ENCODE measurements around the gene ADCY9. TPM values are rescaled to one million over a fixed set of nuclear protein-coding genes. Genes with fewer than 3 reads are reported as not detected.

Gene ADCY9
- polyA plus RNA-seq, 3 donors = 0.44 to 9.3 (median 0.67) TPM

DNA sequence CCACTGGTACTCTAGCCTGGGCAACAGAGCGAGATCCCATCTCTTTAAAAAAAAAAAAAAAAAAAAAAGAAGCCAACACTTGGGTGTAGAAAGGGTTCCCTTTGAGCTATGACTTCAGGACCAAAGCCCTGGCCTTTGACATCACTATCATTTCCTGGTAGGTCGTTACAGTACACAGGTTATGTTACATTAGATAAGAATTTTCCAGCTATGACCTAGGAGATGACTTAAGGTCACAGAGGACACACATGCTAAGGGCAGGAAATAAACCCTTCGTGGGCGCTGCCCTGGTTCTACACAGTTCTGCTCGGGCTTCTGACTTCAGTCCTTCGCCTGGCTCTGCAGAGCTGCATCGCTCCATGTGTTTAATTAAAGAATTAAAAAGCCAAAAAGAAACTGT lies 112.0 kb downstream of the ADCY9 start:
- Histone ChIP-seq H3K4me2 (replicated peaks; ENCODE audit: extremely low read depth, low read length, poor library complexity, severe bottlenecking) (no peak overlapping the region), H4K20me1 (ENCODE audit: insufficient read depth, low read length) (no peaks in the 10 kb centered on the region), H3K27me3 (ENCODE audit: control insufficient read depth in 2 of 2, insufficient read depth in 2 of 2, low read length in 2 of 2) (no peaks in the 10 kb centered on the region), H3K27ac (ENCODE audit: low read depth in 1 of 2, low read length in 2 of 2) (no peak overlapping the region), H3K9me3 (replicated peaks in 1 of 2; ENCODE audit: control insufficient read depth in 1 of 2, insufficient read depth in 1 of 2, low read length in 2 of 2) (no peaks in the 10 kb centered on the region), H2AFZ (ENCODE audit: insufficient read depth, low read depth, low read length, poor library complexity, severe bottlenecking) (no peak overlapping the region), H3K79me2 (ENCODE audit: insufficient read depth, low read length) (no peaks in the 10 kb centered on the region), H3K9ac (ENCODE audit: insufficient read depth, low read length, poor library complexity, severe bottlenecking) (no peak overlapping the region), H3K36me3 (replicated peaks in 1 of 2; ENCODE audit: control insufficient read depth in 1 of 2, insufficient read depth in 2 of 2, low read length in 2 of 2) (peaks cover 0 to 12% of the 10 kb centered on the region in 2 donors), H3K4me1 (ENCODE audit: control insufficient read depth in 1 of 2, insufficient read depth in 2 of 2, low read length in 2 of 2) (peaks cover 5 to 8% of the 10 kb centered on the region in 2 donors), H3K4me3 (replicated peaks in 1 of 3; ENCODE audit: low read depth in 2 of 3, low read length in 3 of 3) (no peak overlapping the region)
- Mint-ChIP-seq H3K27me3 (ENCODE audit: low read depth in 3 of 3) (no peaks in the 10 kb centered on the region), H3K27ac (no peak overlapping the region), H3K9me3 (no peaks in the 10 kb centered on the region), H3K4me1 (peaks cover 5% of the 10 kb centered on the region), H3K4me3 (no peak overlapping the region), H3K36me3 (peaks cover 20 to 24% of the 10 kb centered on the region in 2 donors)
- DNase-seq = no peak
- WGBS (ENCODE audit: insufficient coverage) = 100% methylated on average over 1 of the region's 7 CpGs
- intact Hi-C loops (cut with micrococcal nuclease) = loop anchor here in 1 of 2 donors (10.0 kb wide), 1 partner anchor 191 kb away; no protein-coding TSS in a partner anchor
- TF ChIP-seq, protein P1, sequence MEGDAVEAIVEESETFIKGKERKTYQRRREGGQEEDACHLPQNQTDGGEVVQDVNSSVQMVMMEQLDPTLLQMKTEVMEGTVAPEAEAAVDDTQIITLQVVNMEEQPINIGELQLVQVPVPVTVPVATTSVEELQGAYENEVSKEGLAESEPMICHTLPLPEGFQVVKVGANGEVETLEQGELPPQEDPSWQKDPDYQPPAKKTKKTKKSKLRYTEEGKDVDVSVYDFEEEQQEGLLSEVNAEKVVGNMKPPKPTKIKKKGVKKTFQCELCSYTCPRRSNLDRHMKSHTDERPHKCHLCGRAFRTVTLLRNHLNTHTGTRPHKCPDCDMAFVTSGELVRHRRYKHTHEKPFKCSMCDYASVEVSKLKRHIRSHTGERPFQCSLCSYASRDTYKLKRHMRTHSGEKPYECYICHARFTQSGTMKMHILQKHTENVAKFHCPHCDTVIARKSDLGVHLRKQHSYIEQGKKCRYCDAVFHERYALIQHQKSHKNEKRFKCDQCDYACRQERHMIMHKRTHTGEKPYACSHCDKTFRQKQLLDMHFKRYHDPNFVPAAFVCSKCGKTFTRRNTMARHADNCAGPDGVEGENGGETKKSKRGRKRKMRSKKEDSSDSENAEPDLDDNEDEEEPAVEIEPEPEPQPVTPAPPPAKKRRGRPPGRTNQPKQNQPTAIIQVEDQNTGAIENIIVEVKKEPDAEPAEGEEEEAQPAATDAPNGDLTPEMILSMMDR (IDR thresholded peaks at IDR 0.05) = no peak

DNA sequence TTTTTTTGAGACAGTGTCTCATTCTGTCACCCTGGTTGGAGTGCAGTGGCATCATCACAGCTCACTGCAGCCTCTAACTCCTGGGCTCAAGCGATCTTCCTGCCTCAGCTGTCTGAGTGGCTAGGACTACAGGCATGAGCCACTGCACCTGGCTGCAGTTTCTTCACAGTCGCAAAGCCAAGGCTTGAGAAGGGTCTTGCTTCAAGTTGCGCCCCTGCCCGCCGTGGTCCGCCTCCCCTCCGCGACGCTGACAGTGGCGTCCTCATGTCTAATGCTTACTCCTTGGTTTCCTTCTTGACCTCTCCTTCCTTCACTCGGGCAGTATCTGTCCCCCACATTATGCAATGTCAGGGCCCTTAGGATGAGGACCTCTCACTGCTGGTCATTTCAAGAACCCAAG lies 112.7 kb downstream of the ADCY9 start:
- Mint-ChIP-seq H3K36me3 (peaks cover 19 to 24% of the 10 kb centered on the region in 2 donors), H3K9me3 (no peaks in the 10 kb centered on the region), H3K4me3 (no peak overlapping the region), H3K4me1 (peaks cover 5% of the 10 kb centered on the region), H3K27ac (peak overlapping the region in 2 of 7 donors; percentile 36 to 66), H3K27me3 (ENCODE audit: low read depth in 3 of 3) (no peaks in the 10 kb centered on the region)
- 93% methylated on average over 11 of the region's 11 CpGs for WGBS (ENCODE audit: insufficient coverage)
- Histone ChIP-seq H3K9me3 (replicated peaks in 1 of 2; ENCODE audit: control insufficient read depth in 1 of 2, insufficient read depth in 1 of 2, low read length in 2 of 2) (no peaks in the 10 kb centered on the region), H3K36me3 (replicated peaks in 1 of 2; ENCODE audit: control insufficient read depth in 1 of 2, insufficient read depth in 2 of 2, low read length in 2 of 2) (peaks cover 0 to 12% of the 10 kb centered on the region in 2 donors), H3K79me2 (ENCODE audit: insufficient read depth, low read length) (no peaks in the 10 kb centered on the region), H3K4me1 (ENCODE audit: control insufficient read depth in 1 of 2, insufficient read depth in 2 of 2, low read length in 2 of 2) (peaks cover 5 to 8% of the 10 kb centered on the region in 2 donors), H3K27ac (ENCODE audit: low read depth in 1 of 2, low read length in 2 of 2) (no peak overlapping the region), H4K20me1 (ENCODE audit: insufficient read depth, low read length) (no peaks in the 10 kb centered on the region), H3K4me2 (replicated peaks; ENCODE audit: extremely low read depth, low read length, poor library complexity, severe bottlenecking) (no peak overlapping the region), H3K27me3 (ENCODE audit: control insufficient read depth in 2 of 2, insufficient read depth in 2 of 2, low read length in 2 of 2) (no peaks in the 10 kb centered on the region), H3K9ac (ENCODE audit: insufficient read depth, low read length, poor library complexity, severe bottlenecking) (no peak overlapping the region), H2AFZ (ENCODE audit: insufficient read depth, low read depth, low read length, poor library complexity, severe bottlenecking) (no peak overlapping the region), H3K4me3 (replicated peaks in 1 of 3; ENCODE audit: low read depth in 2 of 3, low read length in 3 of 3) (no peak overlapping the region)
- intact Hi-C loops (cut with micrococcal nuclease) = loop anchor here in 1 of 2 donors (10.0 kb wide), 1 partner anchor 191 kb away; no protein-coding TSS in a partner anchor
- DNase-seq = no peak
- TF ChIP-seq, protein P1 (IDR thresholded peaks at IDR 0.05) = no peak

Measured in CD14-positive monocyte (primary cell).